ENCODE results near the gene PBX4. TPM values are rescaled to one million over a fixed set of nuclear protein-coding genes. Genes with fewer than 3 reads are reported as not detected.
"Not testable (repeated sequence)": the region's sequence is repeated elsewhere in the genome, so short reads cannot be mapped to it uniquely, and the experiment has no call there.

Gene PBX4
- 0.64 and 1.7 TPM in 2 replicates for total RNA-seq

GRCh38 chr19:19618219-19619051 lies at the start of gene PBX4:
Gene PBX4 (minus strand): TSS chr19:19618687. CDS start chr19:19618629, 58 bp downstream.
- peak within 1 kb of the TSS; percentile 55 for H3K4me3 ChIP-seq (ENCODE audit: low read depth, low read length)
- TF ChIP-seq CTCF (IDR thresholded peaks at IDR 0.05; ENCODE audit: insufficient read depth, low read depth, low read length) = no peak

GRCh38 chr19:19665420-19665948 lies 47.0 kb upstream of the PBX4 start:
- not testable (repeated sequence) for DNase-seq (ENCODE audit: low read depth); H3K4me3 ChIP-seq (ENCODE audit: low read depth, low read length)

More at GRCh38 chr19:19618219-19619051, at the start of gene PBX4:
- peak; percentile 87 for DNase-seq (ENCODE audit: low read depth)

- TF ChIP-seq CTCF (IDR thresholded peaks at IDR 0.05; ENCODE audit: insufficient read depth, low read depth, low read length) = no peak
- H3K4me3 ChIP-seq (ENCODE audit: low read depth, low read length) = peak within 1 kb of the TSS; percentile 97
- peak; percentile 98 for DNase-seq (ENCODE audit: low read depth)
Measured at GRCh38 chr19:19663256-19664120, 45.0 kb upstream of the PBX4 start, which contains the start of gene ATP13A1. Gene ATP13A1 (minus strand): TSS chr19:19663676. CDS start chr19:19663666, 10 bp downstream.

GRCh38 chr19:19662871-19663255 lies 44.4 kb upstream of the PBX4 start:
- peak overlapping the region; percentile 97 for H3K4me3 ChIP-seq (ENCODE audit: low read depth, low read length)
- DNase-seq (ENCODE audit: low read depth) = no peak
- no peak for TF ChIP-seq CTCF (IDR thresholded peaks at IDR 0.05; ENCODE audit: insufficient read depth, low read depth, low read length)

GRCh38 chr19:19662344-19662743 lies 43.9 kb upstream of the PBX4 start:
- no peak for TF ChIP-seq CTCF (IDR thresholded peaks at IDR 0.05; ENCODE audit: insufficient read depth, low read depth, low read length)
- DNase-seq (ENCODE audit: low read depth) = no peak
- peak overlapping the region; percentile 97 for H3K4me3 ChIP-seq (ENCODE audit: low read depth, low read length)

GRCh38 chr19:19661675-19662251 lies 43.3 kb upstream of the PBX4 start:
- DNase-seq (ENCODE audit: low read depth) = no peak
- no peak overlapping the region for H3K4me3 ChIP-seq (ENCODE audit: low read depth, low read length)
- TF ChIP-seq CTCF (IDR thresholded peaks at IDR 0.05; ENCODE audit: insufficient read depth, low read depth, low read length) = no peak

Data from fibroblast of villous mesenchyme (primary cell).